ENCODE results near the gene PHLDB2.

PHLDB2 gene

DNA sequence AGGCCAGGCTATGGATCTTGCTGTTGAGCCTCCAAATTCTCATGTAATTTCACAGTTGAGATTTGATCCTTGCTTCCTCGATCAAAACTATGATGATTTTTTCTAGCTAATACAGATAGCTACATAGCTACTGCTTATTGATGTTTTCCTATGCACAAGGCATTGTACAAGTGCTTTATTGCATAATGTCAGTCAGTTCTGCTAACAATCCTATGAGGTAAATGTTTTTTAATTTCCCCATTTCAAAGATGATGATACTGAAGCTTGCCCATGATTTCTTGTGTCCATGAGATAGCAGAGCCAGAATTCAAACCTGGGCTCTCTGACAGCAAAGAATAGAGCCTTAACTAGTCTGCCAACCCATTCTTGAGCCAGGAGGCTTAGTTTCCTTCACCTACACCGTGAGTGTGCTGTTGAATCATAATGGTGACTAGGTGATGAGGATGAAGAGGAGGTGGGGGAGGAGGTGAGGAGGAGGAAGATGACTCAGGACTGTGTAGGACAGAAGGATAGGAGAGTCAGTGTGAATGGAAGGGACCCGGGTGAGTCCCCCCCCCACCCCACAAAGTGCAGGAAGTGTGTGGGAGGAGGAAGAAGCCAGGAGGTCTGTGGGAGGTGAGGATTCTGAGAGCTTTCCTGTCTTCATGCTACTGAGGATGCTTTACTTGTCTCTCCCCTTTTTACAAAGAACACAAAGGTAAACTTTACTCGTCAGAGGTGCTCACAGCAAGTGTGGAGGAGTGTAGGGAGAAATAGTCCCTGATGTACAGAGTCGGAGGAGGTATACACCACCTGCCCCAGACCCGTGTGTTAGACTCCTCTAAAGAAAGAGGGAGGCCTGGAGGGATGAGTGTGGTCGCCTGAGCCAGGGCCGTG lies 143.3 kb downstream of the PHLDB2 start:
- no peak for DNase-seq

DNA sequence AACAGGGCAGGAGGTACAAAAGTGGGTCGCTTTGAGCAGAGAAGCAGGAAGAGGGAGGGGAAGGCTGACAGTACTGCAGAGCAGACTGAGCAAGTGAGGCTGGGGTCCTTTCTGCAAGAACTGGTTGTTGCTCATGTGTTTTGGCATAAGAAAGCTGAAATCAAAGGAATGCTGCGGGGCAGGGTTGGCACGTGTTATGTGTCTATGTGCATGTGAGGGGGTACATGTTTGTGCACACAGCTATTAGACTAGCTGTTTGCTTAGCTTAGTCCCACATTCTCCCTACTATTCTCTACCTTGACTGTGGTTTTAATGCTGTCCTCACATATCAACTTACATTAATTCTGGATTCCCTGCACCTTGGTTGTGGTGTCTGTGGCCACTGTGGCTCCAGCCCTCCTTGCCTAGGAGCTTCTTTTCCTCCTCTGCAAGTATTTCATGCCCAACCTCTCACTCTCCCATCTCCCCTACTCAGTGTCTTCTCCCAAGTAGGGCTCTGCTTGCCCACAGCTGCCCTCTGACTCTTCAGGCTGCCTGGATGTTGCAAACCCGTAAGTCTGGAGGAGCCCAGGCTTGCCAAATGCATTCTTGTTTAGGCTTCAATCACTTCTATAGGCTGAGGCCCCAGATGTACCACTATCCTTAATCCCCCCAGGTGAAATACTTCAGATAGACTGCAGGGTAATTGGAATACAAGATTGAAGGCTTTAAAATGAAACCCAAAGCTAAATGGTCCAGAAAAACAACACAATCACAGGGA lies 144.4 kb downstream of the PHLDB2 start:
- DNase-seq, result no peak

DNA sequence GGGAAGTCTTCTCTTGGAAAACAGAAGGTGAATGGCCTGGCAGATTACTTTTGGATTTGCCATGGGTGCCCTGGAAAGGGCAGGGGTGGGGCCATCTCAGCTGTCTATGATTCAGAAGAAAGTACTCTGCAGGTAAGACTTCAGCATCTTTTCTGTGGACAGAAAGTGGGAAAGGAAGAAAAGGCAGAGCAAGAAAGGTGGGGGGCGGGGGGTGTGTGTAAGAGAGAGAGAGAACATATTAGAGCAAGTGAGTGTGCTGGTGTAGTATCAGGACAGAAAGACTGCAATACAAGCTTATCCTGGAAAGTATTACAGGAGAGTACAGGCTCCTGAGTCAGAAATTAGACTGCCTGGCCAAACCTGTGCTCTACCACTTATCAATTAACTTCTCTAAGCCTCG lies 145.1 kb downstream of the PHLDB2 start:
- DNase-seq, result no peak

DNA sequence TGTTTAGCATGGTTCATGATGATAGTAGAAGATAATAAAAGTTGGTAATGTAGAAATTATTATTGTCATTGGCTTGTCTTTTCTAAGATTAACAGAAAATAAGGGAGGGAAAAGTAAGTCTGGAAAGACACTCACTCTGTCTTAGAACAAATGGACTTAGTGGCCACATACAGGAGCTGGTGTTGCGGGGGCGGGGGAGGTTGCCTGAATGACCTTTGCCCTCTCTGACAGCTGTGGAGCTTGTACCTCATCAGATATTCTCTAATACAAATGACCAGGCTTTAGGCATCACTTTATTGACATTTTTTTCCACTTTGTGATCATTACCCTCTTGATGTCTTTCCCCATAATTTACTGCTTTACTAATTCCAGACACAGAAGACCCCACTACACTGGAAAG lies 145.6 kb downstream of the PHLDB2 start:
- DNase-seq, result no peak

DNA sequence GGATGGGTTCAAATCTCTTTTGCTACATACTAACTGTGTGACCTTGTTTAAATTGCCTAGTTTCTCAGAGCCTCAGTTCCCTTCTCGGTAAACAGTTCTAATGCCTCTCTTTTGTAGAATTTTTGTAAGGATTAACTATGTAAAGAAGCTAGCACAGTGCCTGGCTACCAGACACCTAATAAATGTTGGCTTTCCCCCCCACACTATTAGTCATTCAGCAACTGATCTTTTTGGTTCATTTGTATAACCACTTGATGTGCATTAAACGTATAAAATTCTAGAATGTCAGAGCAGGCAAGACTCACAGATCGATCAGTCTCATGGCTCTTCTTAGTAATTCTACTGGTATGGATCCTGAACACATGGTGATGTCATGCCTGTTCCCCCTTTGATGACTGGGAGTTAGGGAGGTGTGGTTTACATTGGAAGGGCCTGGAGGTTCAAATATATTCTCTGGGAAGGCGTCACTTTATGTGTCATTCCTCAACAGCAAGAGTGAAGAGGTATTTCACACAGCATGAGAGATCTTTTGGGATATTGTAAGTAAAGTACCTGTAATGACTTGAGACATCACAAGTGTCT lies 146.1 kb downstream of the PHLDB2 start:
- DNase-seq, result no peak

DNA sequence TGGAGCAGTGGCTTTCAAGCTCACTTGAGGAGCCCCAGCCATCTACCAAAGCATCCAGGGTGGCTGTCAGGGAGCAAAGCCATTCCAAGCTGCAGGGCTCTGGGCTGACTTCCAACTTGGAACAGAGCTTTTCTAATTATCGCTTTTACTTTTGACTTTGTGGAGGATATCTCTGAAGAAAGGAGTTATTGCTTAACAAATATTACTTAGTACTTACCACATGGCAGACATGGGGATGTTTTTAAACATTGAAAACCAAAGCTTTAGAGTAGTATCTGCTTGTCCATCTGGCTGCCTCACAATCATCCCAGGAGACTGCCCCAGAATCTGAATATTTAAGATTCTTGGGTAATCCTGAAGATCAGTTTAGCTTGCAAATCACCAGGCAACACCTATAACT lies 148.6 kb downstream of the PHLDB2 start:
- no peak for DNase-seq

DNA sequence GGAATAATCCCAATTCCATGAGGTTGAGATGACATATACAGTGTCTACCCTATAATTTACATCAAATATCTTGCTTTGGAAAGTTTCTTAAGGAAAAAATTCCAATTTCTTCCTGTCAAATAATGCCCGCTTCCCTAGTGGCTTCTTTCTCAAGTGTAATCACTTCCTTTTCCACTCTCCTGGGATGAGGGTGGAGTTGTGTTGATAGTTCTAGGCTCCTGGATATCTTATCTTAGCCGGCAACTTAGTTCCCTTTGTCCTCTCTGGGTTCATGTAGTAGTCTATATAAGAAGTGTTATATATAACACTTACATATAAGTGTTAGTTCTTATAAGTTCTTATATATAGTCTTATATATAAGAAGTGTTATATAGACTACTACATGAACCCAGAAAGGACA lies 150.6 kb downstream of the PHLDB2 start:
- DNase-seq, result no peak

DNA sequence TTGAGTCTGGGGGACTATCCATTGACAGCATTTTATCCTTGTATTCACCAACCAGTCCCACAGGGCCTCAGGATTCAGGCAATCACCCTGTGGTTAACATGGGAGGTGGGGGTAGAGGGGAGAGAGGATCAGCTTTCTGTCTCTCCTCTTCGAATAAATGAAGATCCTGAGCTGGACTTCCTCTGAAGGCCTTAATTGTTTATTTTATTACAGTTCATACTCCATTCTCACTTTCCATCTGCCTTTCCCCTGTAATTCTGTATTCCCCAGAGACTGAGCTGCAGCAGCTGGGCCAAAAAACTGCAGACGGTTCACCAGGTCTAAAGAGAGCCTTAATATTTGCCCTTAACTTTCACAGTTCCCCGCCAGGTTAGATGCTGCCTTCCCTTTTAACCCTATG lies 151.6 kb downstream of the PHLDB2 start:
- peak; percentile 51 for DNase-seq

DNA sequence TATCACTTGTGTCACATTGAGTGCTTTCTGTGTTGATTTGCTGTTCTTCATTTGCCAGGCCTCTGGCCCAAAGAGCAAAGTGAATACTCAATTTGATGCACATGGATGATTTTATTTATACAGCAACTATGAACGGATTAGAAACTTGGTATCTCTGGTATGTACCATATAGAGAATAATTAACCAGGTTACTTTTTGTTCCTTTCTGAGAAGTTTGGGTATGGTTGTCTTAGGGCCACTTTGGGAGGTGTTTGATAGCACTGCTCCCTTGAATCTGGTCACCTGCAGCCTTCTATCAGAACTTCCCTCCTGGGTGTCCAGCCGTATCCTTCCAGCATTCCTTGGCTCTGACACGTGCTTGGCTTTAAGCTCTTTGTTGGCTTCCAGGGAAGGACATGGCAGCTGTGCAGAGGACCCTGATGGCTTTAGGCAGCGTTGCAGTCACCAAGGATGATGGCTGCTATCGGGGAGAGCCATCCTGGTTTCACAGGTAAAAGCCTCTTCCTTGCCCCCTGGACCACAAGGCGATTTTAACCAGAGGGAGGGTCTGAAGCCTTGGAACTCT lies 152.4 kb downstream of the PHLDB2 start:
- DNase-seq, result no peak

DNA sequence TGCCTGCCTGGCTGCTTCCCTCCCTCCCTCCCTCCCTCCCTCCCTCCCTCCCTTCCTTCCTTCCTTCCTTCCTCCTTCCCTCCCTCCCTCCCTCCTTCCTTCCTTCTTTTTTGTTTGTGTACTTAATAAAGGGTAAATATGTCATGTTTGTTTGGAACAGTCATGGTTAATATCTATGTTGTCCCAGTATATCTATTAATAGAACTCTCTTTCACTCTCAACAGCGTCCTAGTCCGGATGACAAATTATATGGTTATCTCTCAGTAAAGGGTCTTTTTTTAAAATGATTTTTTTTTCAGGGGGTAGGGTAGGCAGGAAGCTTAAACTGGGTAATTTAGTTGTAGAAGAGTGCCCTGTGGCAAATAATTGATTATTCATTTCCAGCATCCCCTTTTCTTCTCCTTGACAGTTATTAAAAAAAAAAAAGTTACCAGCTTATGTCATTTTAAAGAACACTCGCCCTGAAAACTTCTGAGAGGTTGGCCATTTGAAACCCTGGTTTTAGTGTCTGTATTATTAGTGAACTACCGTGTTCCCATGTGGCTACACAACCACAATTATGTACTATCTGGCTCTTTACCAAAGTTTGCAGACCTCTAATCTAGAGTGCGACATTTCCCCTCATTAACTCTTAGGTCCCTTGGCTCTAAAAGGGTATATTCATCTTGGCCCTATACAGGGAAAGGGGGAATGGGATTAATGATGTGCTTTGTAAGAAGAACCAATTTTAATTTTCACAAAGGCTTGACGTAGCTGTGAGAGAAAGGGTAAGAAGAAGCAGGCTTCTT lies 153.3 kb downstream of the PHLDB2 start:
- DNase-seq, result no peak

DNA sequence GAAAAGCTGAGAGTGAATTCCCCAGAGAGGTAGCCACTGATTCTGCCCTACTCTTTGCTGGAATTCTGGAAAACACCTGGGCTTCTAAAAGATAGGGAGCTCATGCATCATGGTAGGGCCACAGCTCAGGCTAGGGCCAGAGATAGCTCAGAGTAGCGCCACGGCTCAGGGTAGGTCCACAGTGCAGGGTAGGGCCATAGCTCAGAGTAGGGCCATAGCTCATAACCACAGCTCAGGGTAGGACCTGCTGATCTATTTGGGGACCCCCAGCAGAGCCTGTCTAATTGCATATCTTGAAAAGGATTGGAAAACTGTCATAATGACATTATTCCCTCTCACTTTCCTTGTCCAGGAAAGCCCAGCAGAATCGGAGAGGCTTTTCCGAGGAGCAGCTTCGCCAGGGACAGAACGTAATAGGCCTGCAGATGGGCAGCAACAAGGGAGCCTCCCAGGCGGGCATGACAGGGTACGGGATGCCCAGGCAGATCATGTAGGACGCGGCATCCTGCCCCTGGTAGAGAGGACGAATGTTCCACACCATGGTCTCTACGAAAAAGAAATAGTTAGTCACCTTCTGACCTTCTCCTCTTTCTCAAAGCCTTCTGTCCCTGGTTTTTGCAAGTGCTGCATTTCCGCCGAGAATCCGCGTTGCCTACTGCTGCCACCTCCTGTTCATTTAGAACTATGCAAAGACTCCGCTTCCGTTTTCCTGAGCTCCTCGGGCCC lies 154.2 kb downstream of the PHLDB2 start:
- DNase-seq, result no peak

DNA sequence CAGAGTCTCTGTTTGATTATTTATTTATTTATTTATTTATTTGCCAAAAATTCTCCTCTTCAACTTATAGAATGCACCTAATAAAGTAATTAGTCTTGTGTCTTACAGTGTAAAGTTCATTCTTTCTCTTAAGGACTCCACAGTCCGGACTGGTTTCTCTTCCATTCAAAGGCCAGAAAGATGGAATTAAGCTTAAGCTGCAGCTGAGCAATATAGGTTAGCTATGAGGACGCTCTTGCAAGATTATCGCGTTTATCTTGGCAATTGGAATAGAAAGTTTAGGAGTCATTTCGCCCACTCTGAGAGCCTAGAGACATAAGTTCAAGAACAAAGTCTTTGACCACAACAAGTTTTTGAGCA lies 154.7 kb downstream of the PHLDB2 start:
- no peak for DNase-seq

DNA sequence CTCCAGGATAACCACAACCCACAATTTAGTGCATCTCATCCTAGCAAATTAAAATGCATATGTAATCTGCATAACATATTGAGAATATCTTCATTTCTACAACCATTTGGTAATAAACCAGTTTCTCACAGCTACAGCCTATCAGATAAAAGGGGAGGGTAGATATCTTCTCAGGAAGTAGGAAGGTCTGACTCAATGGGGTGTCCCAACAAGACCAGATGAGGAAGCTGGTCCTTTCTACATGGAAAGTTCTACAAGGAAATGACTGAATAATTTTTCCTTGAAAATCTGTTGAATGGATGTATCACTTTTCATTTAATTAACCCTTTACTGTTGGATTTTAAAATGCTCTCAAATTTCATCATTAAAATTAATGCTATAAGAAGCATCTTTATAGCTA lies 158.0 kb downstream of the PHLDB2 start:
- DNase-seq, result no peak

DNA sequence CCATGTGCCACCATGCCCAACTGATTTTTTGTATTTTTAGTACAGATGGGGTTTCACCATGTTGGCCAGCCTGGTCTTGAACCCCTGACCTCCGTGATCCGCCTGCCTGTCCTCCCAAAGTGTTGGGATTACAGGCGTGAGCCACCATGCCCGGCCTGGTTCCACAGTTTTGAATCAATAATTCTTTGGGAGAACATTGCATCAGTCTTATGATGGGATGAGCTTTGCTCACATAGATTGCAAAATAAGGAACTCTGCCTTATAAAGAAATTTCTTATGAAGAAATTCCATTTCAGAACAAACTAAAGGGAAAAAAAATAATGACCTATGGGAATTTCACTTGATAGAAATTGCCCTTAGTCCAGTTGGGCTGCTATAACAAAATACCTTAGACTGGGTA lies 159.6 kb downstream of the PHLDB2 start:
- DNase-seq, result no peak

DNA sequence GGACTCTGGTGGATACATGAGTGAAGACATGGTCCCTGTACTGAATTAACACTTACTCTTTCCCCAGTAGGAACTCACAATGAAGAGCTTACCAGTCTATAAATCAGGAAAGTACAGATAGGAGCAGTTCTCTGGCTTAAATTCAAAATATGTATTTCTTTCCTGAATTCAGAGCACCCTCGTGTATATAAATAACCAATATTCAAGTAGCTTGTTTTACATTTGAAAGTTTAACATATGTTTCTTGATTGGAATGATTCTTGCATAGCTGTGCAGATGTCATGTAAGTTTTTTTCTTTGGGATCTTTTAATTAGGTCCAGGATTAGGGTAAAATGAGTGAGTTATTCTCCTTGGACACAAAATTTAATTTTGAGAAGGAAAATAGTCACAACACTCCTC lies 160.7 kb downstream of the PHLDB2 start:
- no peak for DNase-seq

DNA sequence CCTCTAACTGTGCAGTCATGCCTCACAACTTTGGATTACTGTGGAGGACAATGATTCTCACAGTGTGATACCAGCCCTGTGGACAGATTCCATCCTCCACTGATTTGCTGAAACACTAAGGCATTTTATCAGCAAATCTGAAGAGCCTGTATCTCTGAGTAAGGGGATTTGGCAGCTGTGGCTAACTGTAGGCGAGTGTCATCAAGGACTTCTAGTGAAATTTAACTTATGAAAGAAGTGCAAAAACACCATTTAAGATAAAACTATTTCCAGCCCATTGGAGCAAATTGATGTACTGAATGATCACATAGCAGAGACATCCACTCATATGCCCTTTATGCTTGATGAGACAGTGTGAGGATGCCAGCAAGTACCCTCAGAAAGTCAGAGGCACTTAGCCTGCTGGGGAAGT lies 161.6 kb downstream of the PHLDB2 start:
- DNase-seq, result no peak

Measured in DMS79 treated with DMSO at 0.1 percent for 48 hours (cell line).